ENCODE measurements around the gene ABCD2. TPM values are rescaled to one million over a fixed set of nuclear protein-coding genes. Genes with fewer than 3 reads are reported as not detected.

ABCD2 gene
- total RNA-seq, 2 experiments from 2014 or later = 19.6 TPM

- H3K4me3 Mint-ChIP-seq = no peak overlapping the region
- no peak overlapping the region for H3K27ac Mint-ChIP-seq
- no peaks in the 10 kb centered on the region for H3K36me3 Mint-ChIP-seq (ENCODE audit: low read depth)
- DNase-seq = no peak
- H3K9me3 Mint-ChIP-seq = no peaks in the 10 kb centered on the region
- CTCF ChIA-PET = no interaction called here
- POLR2A ChIA-PET = no interaction called here
- no peaks in the 10 kb centered on the region for H3K4me1 Mint-ChIP-seq
- no peaks in the 10 kb centered on the region for H3K27me3 Mint-ChIP-seq
Measured at GRCh38 chr12:39503439-39503838, 116.2 kb downstream of the ABCD2 start.

DNA sequence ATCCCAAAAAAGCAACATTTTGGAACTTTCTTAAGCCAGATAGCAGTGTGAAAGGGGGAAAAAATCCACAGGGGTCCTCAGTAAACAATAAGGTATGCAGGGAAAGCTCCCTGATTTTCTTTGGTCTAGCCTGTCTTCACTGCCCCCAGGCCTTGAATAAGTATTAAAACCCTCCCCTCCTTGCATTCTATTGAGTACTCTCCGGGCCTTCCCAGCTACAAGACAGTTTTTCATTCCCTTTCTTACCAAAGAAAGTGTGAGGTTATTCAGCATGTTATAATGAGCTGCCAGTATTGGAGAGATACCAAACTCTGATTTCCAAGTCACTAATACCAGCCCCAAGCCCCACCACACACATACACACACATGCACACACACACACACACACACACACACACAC, 116.9 kb downstream of the ABCD2 start:
- H3K27me3 Mint-ChIP-seq = no peaks in the 10 kb centered on the region
- ChIA-PET POLR2A (no interaction called here), CTCF (interaction anchor here (0.5 kb wide), 1 partner anchor 145 kb away, joined by 6 read pairs; no protein-coding TSS in a partner anchor)
- no peaks in the 10 kb centered on the region for H3K36me3 Mint-ChIP-seq (ENCODE audit: low read depth)
- no peaks in the 10 kb centered on the region for H3K4me1 Mint-ChIP-seq
- no peaks in the 10 kb centered on the region for H3K9me3 Mint-ChIP-seq
- DNase-seq = no peak
- no peak overlapping the region for H3K4me3 Mint-ChIP-seq
- H3K27ac Mint-ChIP-seq = no peak overlapping the region

Other genes starting within 250 kb of the ABCD2 start
- 10 to 100 TPM; 18.4 to 19.7 TPM for gene KIF21A, start 176.7 kb downstream of the ABCD2 start, total RNA-seq

Data from activated CD4-positive, alpha-beta memory T cell treated with anti-CD3 and anti-CD28 coated beads, Interleukin-2, amount 10 ng/mL, durations not matched to agents 7 days and 5 days (primary cell).